GM19035 (cell line): ENCODE results near the gene KANSL1.

Source experiments
- ATAC-seq: cut with Tn5 transposase; IDR thresholded peaks from one replicate; pipeline ENCODE4 v1.9.1; 2021; ENCODE audit not compliant: unreplicated experiment

Gene KANSL1

GRCh38 chr17:46170639-46171429 lies 22.4 kb downstream of the KANSL1 start:
- no peak for ATAC-seq

GRCh38 chr17:46169913-46170638 lies 23.2 kb downstream of the KANSL1 start:
- ATAC-seq = no peak

GRCh38 chr17:46167826-46168569 lies 25.2 kb downstream of the KANSL1 start:
- ATAC-seq = no peak

GRCh38 chr17:46167267-46167666 lies 26.0 kb downstream of the KANSL1 start:
- no peak for ATAC-seq

GRCh38 chr17:46166692-46167249 lies 26.5 kb downstream of the KANSL1 start:
- no peak for ATAC-seq

GRCh38 chr17:46163929-46164594 lies 29.2 kb downstream of the KANSL1 start:
- ATAC-seq = no peak

- no peak for ATAC-seq
These were observed 29.9 kb downstream of the KANSL1 start for GRCh38 chr17:46163316-46163715.

GRCh38 chr17:46162866-46163265 lies 30.4 kb downstream of the KANSL1 start:
- no peak for ATAC-seq

- ATAC-seq = no peak
These were observed 33.1 kb downstream of the KANSL1 start for GRCh38 chr17:46160169-46160568.

- ATAC-seq = no peak
These were observed 33.5 kb downstream of the KANSL1 start for GRCh38 chr17:46159686-46160085.

- ATAC-seq = no peak
These were observed 34.6 kb downstream of the KANSL1 start for GRCh38 chr17:46158323-46159296.

- no peak for ATAC-seq
These were observed 35.7 kb downstream of the KANSL1 start for GRCh38 chr17:46157443-46158062.

GRCh38 chr17:46154151-46154816 lies 38.9 kb downstream of the KANSL1 start:
- no peak for ATAC-seq

- ATAC-seq = no peak
These were observed 40.8 kb downstream of the KANSL1 start for GRCh38 chr17:46152423-46152822.

GRCh38 chr17:46151762-46152161 lies 41.5 kb downstream of the KANSL1 start:
- ATAC-seq = no peak

GRCh38 chr17:46150216-46150963 lies 42.8 kb downstream of the KANSL1 start:
- no peak for ATAC-seq

- no peak for ATAC-seq
These were observed 45.0 kb downstream of the KANSL1 start for GRCh38 chr17:46148247-46148646.

- ATAC-seq = no peak
These were observed 45.9 kb downstream of the KANSL1 start for GRCh38 chr17:46147296-46147695.
